Stimulated activated CD8-positive, alpha-beta memory T cell treated with anti-CD3 and anti-CD28 coated beads, Interleukin-4, amount 100 ng/mL, for 48 hours (primary cell): ENCODE results near the gene CHERP.

Experiments used
- DNase-seq: peaks from one replicate; pipeline ENCODE4 v3.0.0-alpha.2; 2020

The CHERP gene

GRCh38 chr19:16470541-16470910 lies 71.7 kb downstream of the CHERP start:
- no peak for DNase-seq
